Hepatocyte (in vitro differentiated cells): ENCODE data around the gene VPS13D. TPM values are rescaled to one million over a fixed set of nuclear protein-coding genes. Genes with fewer than 3 reads are reported as not detected.

Experiments
- DNase-seq: peaks from one replicate; pipeline ENCODE4 v3.0.0-alpha.2; 2016; ENCODE audit warnings: low spot score
- H2AFZ ChIP-seq: fragments of 200-600 bp; sonication (generic); 2 replicates; pipeline ENCODE4 v1.6.0; 2016; ENCODE audit warnings: antibody characterized with exemption, mild to moderate bottlenecking
- H3K27ac ChIP-seq: fragments of 200-600 bp; sonication (generic); 2 replicates; pipeline ENCODE4 v1.5.1; 2016; ENCODE audit warnings: mild to moderate bottlenecking
- H3K27me3 ChIP-seq: fragments of 200-600 bp; sonication (generic); 2 replicates; pipeline ENCODE4 v1.6.1; 2016
- H3K36me3 ChIP-seq: fragments of 200-600 bp; sonication (generic); replicated peaks from 2 replicates; pipeline ENCODE4 v1.5.1; 2016; ENCODE audit warnings: low read depth; ENCODE audit not compliant: insufficient read depth
- H3K4me1 ChIP-seq: fragments of 200-600 bp; sonication (generic); 2 replicates; pipeline ENCODE4 v1.5.1; 2016; ENCODE audit warnings: mild to moderate bottlenecking, moderate library complexity; ENCODE audit not compliant: insufficient read depth
- H3K4me2 ChIP-seq: fragments of 200-600 bp; sonication (generic); 2 replicates; pipeline ENCODE4 v1.6.0; 2016
- H3K4me3 ChIP-seq: fragments of 200-600 bp; sonication (generic); 2 replicates; pipeline ENCODE4 v1.5.1; 2016; ENCODE audit warnings: mild to moderate bottlenecking
- H3K79me2 ChIP-seq: fragments of 200-600 bp; sonication (generic); 2 replicates; pipeline ENCODE4 v1.6.0; 2017; ENCODE audit warnings: mild to moderate bottlenecking
- H3K9me2 ChIP-seq: fragments of 200-600 bp; sonication (generic); replicated peaks from 2 replicates; pipeline ENCODE4 v1.6.0; 2017; ENCODE audit warnings: mild to moderate bottlenecking; ENCODE audit not compliant: insufficient read depth
- H3K9me3 ChIP-seq: fragments of 200-600 bp; sonication (generic); 2 replicates; pipeline ENCODE4 v1.5.1; 2016; ENCODE audit warnings: low read depth, mild to moderate bottlenecking
- H4K20me1 ChIP-seq: fragments of 200-600 bp; sonication (generic); 2 replicates; pipeline ENCODE4 v1.6.0; 2016; ENCODE audit warnings: mild to moderate bottlenecking; ENCODE audit not compliant: insufficient read depth, poor library complexity, severe bottlenecking
- CTCF ChIP-seq: fragments of 200-600 bp; sonication (generic); IDR thresholded peaks from 2 replicates; pipeline ENCODE4 v1.5.1; 2016; ENCODE audit warnings: antibody characterized with exemption, mild to moderate bottlenecking; ENCODE audit not compliant: poor library complexity
- EZH2 ChIP-seq: fragments of 200-600 bp; sonication (generic); IDR thresholded peaks from 2 replicates; pipeline ENCODE4 v1.6.1; 2016; ENCODE audit warnings: antibody characterized with exemption, mild to moderate bottlenecking, borderline replicate concordance
- EZH2phosphoT487 ChIP-seq: fragments of 200-600 bp; sonication (generic); IDR thresholded peaks from one replicate; pipeline ENCODE4 v1.6.1; 2018; ENCODE audit warnings: antibody characterized with exemption, mild to moderate bottlenecking, low read depth, moderate library complexity; ENCODE audit not compliant: unreplicated experiment, severe bottlenecking
- WGBS: methylation state at CpG from one replicate; pipeline ENCODE4 v1.1.6; 2016; ENCODE audit warnings: low lambda C conversion rate; ENCODE audit errors: missing lambda C conversion rate; 5-methylcytosine and 5-hydroxymethylcytosine counted together
- polyA plus RNA-seq: library from polyadenylated mRNA; unstranded; fragments of >200 nt; fragmentation: Nextera tagmentation; extraction: Ambion mirVana; gene quantifications from 2 replicates; pipeline ENCODE4 v1.2.1, GENCODE V29; 2016
- total RNA-seq: library from RNA; depleted of rRNA; stranded (reverse); fragments of >200 nt; gene quantifications from 2 replicates; pipeline ENCODE4 v1.2.3, GENCODE V29; 2014

The VPS13D gene
- total and polyA plus RNA-seq, 2 experiments from 2014 or later = 7.3 to 32.2 TPM

DNA sequence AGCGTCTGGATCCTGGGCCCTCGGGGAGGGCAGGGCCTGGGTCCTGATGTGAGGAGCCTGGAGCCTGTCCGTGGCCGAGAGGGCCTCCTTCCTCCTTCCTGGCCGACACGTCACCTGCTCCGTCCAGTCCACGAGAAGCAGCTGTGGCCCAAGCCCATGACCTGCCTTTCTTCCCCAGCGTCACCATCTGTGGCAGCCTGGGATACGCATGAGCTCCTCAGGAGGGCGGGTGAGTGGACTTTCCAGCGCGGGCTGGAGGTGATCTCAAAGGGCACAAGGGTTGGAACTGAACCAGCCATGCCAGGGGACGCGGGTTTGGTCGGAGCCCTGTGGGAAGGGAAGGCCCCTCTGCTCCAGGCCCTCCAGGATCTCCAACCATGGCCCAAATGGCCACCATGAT is 297.7 kb downstream of the VPS13D start:
- peaks cover 31% of the 10 kb centered on the region for H3K4me1 ChIP-seq
- no peaks in the 10 kb centered on the region for H3K9me3 ChIP-seq
- H3K79me2 ChIP-seq = no peaks in the 10 kb centered on the region
- H3K27ac ChIP-seq = peak overlapping the region; percentile 81
- no peak overlapping the region for H3K4me3 ChIP-seq
- WGBS = 97% methylated on average over 16 of the region's 16 CpGs
- DNase-seq = no peak
- H2AFZ ChIP-seq = no peak overlapping the region
- no peaks in the 10 kb centered on the region for H3K27me3 ChIP-seq
- H4K20me1 ChIP-seq = no peaks in the 10 kb centered on the region
- TF ChIP-seq CTCF = no peak
- TF ChIP-seq EZH2 = no peak
- no peak for TF ChIP-seq EZH2phosphoT487
- H3K36me3 ChIP-seq = no peaks in the 10 kb centered on the region
- H3K4me2 ChIP-seq = no peak overlapping the region
- no peaks in the 10 kb centered on the region for H3K9me2 ChIP-seq

DNA sequence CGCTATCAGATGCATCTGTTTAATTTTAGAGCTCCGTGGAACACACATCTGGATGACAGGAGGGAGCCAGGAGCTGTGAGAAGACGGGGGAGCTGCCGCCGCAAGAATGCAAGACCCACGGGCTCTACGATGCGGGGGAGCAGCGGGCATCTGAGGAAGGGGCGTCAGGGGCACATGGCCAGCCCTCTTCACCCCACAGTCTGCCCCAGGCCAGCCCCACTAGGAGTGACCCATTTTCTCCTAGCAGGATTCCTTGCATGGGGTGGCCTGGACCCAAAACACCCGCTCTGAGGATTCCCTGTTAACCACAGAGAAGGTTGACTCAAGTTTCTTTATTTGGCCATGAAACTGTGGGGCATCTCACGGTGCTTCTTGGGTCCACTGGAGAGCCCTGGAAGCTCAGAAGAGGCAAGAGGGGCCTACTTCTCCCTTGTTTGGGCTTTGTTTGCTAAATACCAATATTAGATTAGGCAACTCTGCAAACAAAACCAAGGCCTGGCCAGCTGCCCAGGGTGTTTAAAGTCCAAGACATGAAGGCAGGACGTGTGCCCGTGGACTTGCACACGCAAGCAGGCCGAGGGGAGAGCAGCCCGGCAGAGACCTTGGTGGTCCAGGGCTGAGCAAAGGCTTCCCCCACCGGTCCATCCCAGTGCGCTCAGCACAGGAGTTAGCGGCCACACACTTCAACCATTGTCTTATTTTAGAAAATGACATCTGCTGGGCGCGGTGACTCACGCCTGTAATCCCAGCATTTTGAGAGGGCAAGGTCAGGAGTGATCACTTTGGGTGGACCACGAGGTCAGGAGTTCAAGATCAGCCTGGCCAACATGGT is 298.4 kb downstream of the VPS13D start:
- 69% methylated on average over 24 of the region's 24 CpGs for WGBS
- no peaks in the 10 kb centered on the region for H3K27me3 ChIP-seq
- H3K9me3 ChIP-seq = no peaks in the 10 kb centered on the region
- peak overlapping the region; percentile 81 for H3K27ac ChIP-seq
- no peak for TF ChIP-seq EZH2phosphoT487
- TF ChIP-seq EZH2 = no peak
- TF ChIP-seq CTCF = no peak
- H3K36me3 ChIP-seq = no peaks in the 10 kb centered on the region
- H3K79me2 ChIP-seq = no peaks in the 10 kb centered on the region
- peaks cover 31% of the 10 kb centered on the region for H3K4me1 ChIP-seq
- H3K9me2 ChIP-seq = no peaks in the 10 kb centered on the region
- H4K20me1 ChIP-seq = no peaks in the 10 kb centered on the region
- peak overlapping the region; percentile 49 for H3K4me2 ChIP-seq
- peak; percentile 84 for DNase-seq
- H3K4me3 ChIP-seq = no peak overlapping the region
- no peak overlapping the region for H2AFZ ChIP-seq

DNA sequence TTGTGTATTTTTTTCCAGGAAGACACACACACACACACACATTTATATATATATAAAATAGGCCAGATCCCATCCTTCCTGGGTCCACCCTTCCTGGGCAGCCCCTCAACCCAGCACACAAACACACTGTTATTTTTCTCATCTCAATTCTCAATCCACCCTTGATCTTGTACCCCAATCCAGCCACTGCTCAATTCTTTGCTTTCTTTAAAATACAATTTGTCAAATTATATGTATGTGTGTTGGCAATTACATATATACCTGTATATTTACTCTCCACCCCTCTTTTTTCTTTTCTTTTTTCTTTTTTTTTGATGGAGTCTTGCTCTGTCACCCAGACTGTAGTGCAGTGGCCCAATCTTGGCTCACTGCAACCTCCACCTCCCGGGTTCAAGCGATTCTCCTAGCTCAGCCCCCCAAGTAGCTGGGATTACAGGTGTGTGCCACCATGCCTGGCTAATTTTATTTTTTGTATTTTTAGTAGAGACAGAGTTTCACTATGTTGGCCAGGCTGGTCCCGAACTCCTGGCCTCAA is 299.9 kb downstream of the VPS13D start:
- Histone ChIP-seq H3K9me2 (no peaks in the 10 kb centered on the region), H3K79me2 (no peaks in the 10 kb centered on the region), H4K20me1 (no peaks in the 10 kb centered on the region), H3K4me2 (no peak overlapping the region), H3K27ac (peak overlapping the region; percentile 78), H3K4me1 (peaks cover 31% of the 10 kb centered on the region), H3K36me3 (no peaks in the 10 kb centered on the region), H3K27me3 (no peaks in the 10 kb centered on the region), H3K9me3 (no peaks in the 10 kb centered on the region), H3K4me3 (no peak overlapping the region), H2AFZ (no peak overlapping the region)
- TF ChIP-seq EZH2phosphoT487 = no peak
- TF ChIP-seq EZH2 = no peak
- TF ChIP-seq CTCF = no peak
- WGBS = 87% methylated on average over 3 of the region's 3 CpGs
- no peak for DNase-seq
